Epithelial cell of proximal tubule (primary cell): Measurements from ENCODE around the gene PCSK5. TPM values are rescaled to one million over a fixed set of nuclear protein-coding genes. Genes with fewer than 3 reads are reported as not detected.
"Not testable (repeated sequence)": the region's sequence is repeated elsewhere in the genome, so short reads cannot be mapped to it uniquely, and the experiment has no call there.

Source experiments
- DNase-seq: peaks from one replicate; pipeline ENCODE4 v3.0.0-alpha.2; 2011; ENCODE audit warnings: low read depth
- H3K4me3 ChIP-seq: 2 replicates; pipeline ENCODE4 v1.5.1; 2011; ENCODE audit warnings: low read depth, mild to moderate bottlenecking, low read length
- total RNA-seq: library from RNA; depleted of rRNA; stranded (reverse); fragments of >200 nt; gene quantifications from 2 replicates; pipeline ENCODE4 v1.2.3, GENCODE V29; 2015
- TF ChIP-seq, protein P1 (sequence below): conservative IDR thresholded peaks from 2 replicates; pipeline ENCODE4 v1.5.1; 2012; ENCODE audit warnings: low read depth, mild to moderate bottlenecking, low read length

PCSK5 gene
- total RNA-seq, 1 donor from 2014 or later, result 23.2 TPM

- TF ChIP-seq, protein P1, sequence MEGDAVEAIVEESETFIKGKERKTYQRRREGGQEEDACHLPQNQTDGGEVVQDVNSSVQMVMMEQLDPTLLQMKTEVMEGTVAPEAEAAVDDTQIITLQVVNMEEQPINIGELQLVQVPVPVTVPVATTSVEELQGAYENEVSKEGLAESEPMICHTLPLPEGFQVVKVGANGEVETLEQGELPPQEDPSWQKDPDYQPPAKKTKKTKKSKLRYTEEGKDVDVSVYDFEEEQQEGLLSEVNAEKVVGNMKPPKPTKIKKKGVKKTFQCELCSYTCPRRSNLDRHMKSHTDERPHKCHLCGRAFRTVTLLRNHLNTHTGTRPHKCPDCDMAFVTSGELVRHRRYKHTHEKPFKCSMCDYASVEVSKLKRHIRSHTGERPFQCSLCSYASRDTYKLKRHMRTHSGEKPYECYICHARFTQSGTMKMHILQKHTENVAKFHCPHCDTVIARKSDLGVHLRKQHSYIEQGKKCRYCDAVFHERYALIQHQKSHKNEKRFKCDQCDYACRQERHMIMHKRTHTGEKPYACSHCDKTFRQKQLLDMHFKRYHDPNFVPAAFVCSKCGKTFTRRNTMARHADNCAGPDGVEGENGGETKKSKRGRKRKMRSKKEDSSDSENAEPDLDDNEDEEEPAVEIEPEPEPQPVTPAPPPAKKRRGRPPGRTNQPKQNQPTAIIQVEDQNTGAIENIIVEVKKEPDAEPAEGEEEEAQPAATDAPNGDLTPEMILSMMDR, result no peak
- no peak overlapping the region for H3K4me3 ChIP-seq
- DNase-seq, result no peak
Observed at GRCh38 chr9:76310577-76310976, 420.1 kb downstream of the PCSK5 start.

GRCh38 chr9:76310991-76311390, 420.5 kb downstream of the PCSK5 start:
- DNase-seq, result no peak
- H3K4me3 ChIP-seq, result no peak overlapping the region
- TF ChIP-seq, protein P1, result no peak

- TF ChIP-seq, protein P1, result no peak
- DNase-seq, result no peak
- H3K4me3 ChIP-seq, result no peak overlapping the region
Observed at GRCh38 chr9:76311537-76311936, 421.1 kb downstream of the PCSK5 start.

- TF ChIP-seq, protein P1, result no peak
- H3K4me3 ChIP-seq, result no peak overlapping the region
- DNase-seq, result no peak
Observed at GRCh38 chr9:76313771-76314170, 423.3 kb downstream of the PCSK5 start.

DNA sequence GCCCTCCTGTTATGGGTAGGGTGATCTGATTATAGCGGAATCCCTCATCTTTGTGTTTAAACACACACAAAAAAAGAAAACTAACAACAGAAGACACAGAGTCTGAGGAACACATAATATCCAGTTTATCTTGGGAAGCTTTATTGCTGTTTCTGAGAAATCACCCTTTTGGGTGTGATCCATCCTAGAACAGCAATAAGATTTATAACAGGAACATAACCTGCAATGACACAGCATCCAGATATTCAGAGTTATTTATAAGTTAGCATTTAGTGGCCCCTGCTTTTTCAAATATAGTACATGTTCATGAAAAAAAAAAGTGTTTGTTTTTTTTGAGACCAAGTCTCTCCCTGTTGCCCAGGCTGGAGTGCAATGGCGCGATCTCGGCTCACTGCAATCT, 423.8 kb downstream of the PCSK5 start:
- H3K4me3 ChIP-seq, result no peak overlapping the region
- TF ChIP-seq, protein P1, result no peak
- DNase-seq, result no peak

GRCh38 chr9:76316069-76316468, 425.6 kb downstream of the PCSK5 start:
- DNase-seq, result no peak
- no peak overlapping the region for H3K4me3 ChIP-seq
- TF ChIP-seq, protein P1, result no peak

DNA sequence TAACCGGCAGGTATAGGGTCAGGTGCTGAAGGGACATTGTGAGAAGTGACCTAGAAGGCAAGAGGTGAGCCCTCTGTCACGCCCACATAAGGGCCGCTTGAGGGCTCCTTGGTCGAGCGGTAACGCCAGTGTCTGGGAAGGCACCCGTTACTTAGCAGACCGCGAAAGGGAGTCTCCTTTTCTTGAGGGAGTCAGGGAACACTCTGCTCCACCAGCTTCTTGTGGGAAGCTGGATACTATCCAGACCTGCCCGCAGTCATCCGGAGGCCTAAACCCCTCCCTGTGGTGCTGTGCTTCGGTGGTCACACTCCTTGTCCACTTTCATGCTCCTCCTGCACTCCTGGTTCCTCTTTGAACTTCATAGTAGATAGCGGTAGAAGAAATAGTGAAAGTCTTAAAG, 429.0 kb downstream of the PCSK5 start:
- H3K4me3 ChIP-seq, DNase-seq: not testable (repeated sequence)
